Ramos (cell line): ENCODE data around the gene SCAMP3.
"Not testable (repeated sequence)": the region's sequence is repeated elsewhere in the genome, so short reads cannot be mapped to it uniquely, and the experiment has no call there.

Experiments
- in situ Hi-C: fragments of 300-500 bp; cut with MboI; formaldehyde crosslinking; loops from one replicate; pipeline ENCODE4 v1.14.3; 2022; ENCODE audit warnings: low sequenced_read_pairs; ENCODE audit not compliant: unreplicated experiment

SCAMP3 gene

GRCh38 chr1:155256058-155256852, 5.9 kb downstream of the SCAMP3 start:
- in situ Hi-C loops, result no loop called here

- in situ Hi-C loops, result no loop called here
These were observed 6.7 kb downstream of the SCAMP3 start, which contains the start of gene ENTREP3 for GRCh38 chr1:155255243-155256007. Gene ENTREP3 (minus strand): TSS chr1:155255483. CDS start chr1:155254877, 606 bp downstream.

- in situ Hi-C loops, result no loop called here
These were observed 7.4 kb downstream of the SCAMP3 start for GRCh38 chr1:155254714-155255242.

GRCh38 chr1:155254228-155254713, 7.9 kb downstream of the SCAMP3 start:
- in situ Hi-C loops, result no loop called here

GRCh38 chr1:155253797-155254196, 8.4 kb downstream of the SCAMP3 start:
- in situ Hi-C loops, result no loop called here

- in situ Hi-C loops, result no loop called here
These were observed 9.0 kb downstream of the SCAMP3 start for GRCh38 chr1:155253208-155253607.

GRCh38 chr1:155251566-155251965, 10.6 kb downstream of the SCAMP3 start:
- in situ Hi-C loops, result no loop called here

- in situ Hi-C loops, result no loop called here
These were observed 11.3 kb downstream of the SCAMP3 start for GRCh38 chr1:155250633-155251449.

GRCh38 chr1:155250246-155250632, 11.9 kb downstream of the SCAMP3 start:
- in situ Hi-C loops, result no loop called here

GRCh38 chr1:155247667-155248553, 14.2 kb downstream of the SCAMP3 start:
- in situ Hi-C loops, result no loop called here

GRCh38 chr1:155246796-155247195, 15.4 kb downstream of the SCAMP3 start:
- in situ Hi-C loops, result not testable (repeated sequence)

GRCh38 chr1:155245163-155245524, 17.0 kb downstream of the SCAMP3 start:
- in situ Hi-C loops, result no loop called here

GRCh38 chr1:155244368-155245162, 17.6 kb downstream of the SCAMP3 start:
- in situ Hi-C loops, result no loop called here

- in situ Hi-C loops, result no loop called here
These were observed 19.3 kb downstream of the SCAMP3 start for GRCh38 chr1:155242805-155243358.

GRCh38 chr1:155241841-155242264, 20.3 kb downstream of the SCAMP3 start:
- in situ Hi-C loops, result no loop called here

- in situ Hi-C loops, result no loop called here
These were observed 21.0 kb downstream of the SCAMP3 start for GRCh38 chr1:155241069-155241679.

GRCh38 chr1:155236451-155236850, 25.7 kb downstream of the SCAMP3 start:
- in situ Hi-C loops, result no loop called here

- in situ Hi-C loops, result not testable (repeated sequence)
These were observed 26.8 kb downstream of the SCAMP3 start for GRCh38 chr1:155235375-155235774.
